ENCODE data around the gene SLC25A15.

- TF ChIP-seq, protein P1, sequence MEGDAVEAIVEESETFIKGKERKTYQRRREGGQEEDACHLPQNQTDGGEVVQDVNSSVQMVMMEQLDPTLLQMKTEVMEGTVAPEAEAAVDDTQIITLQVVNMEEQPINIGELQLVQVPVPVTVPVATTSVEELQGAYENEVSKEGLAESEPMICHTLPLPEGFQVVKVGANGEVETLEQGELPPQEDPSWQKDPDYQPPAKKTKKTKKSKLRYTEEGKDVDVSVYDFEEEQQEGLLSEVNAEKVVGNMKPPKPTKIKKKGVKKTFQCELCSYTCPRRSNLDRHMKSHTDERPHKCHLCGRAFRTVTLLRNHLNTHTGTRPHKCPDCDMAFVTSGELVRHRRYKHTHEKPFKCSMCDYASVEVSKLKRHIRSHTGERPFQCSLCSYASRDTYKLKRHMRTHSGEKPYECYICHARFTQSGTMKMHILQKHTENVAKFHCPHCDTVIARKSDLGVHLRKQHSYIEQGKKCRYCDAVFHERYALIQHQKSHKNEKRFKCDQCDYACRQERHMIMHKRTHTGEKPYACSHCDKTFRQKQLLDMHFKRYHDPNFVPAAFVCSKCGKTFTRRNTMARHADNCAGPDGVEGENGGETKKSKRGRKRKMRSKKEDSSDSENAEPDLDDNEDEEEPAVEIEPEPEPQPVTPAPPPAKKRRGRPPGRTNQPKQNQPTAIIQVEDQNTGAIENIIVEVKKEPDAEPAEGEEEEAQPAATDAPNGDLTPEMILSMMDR (IDR thresholded peaks at IDR 0.05) = no peak
- TF ChIP-seq EZH2 (IDR thresholded peaks at IDR 0.05; ENCODE audit: borderline replicate concordance, insufficient read depth, low read depth, low read length, poor library complexity, severe bottlenecking) = no peak
Measured at GRCh38 chr13:40772765-40773473, 16.5 kb upstream of the SLC25A15 start.
